Adipocyte (in vitro differentiated cells): ENCODE measurements around the gene MAP2K5.

Experiments used
- DNase-seq: peaks from one replicate; pipeline ENCODE4 v3.0.0-alpha.2; 2015; ENCODE audit warnings: low read depth
- H3K27me3 ChIP-seq: replicated peaks from 2 replicates; pipeline ENCODE4 v1.7.0; 2013; ENCODE audit warnings: mild to moderate bottlenecking, low read length, moderate library complexity; ENCODE audit not compliant: control insufficient read depth, insufficient read depth
- H3K36me3 ChIP-seq: 2 replicates; pipeline ENCODE4 v1.7.0; 2013; ENCODE audit warnings: low read length, mild to moderate bottlenecking, moderate library complexity; ENCODE audit not compliant: control insufficient read depth, insufficient read depth, severe bottlenecking
- H3K4me1 ChIP-seq: 2 replicates; pipeline ENCODE4 v1.7.0; 2013; ENCODE audit warnings: mild to moderate bottlenecking, low read length, moderate library complexity; ENCODE audit not compliant: control insufficient read depth, insufficient read depth
- H3K4me3 ChIP-seq: 2 replicates; pipeline ENCODE4 v1.7.0; 2013; ENCODE audit warnings: mild to moderate bottlenecking, low read length, moderate library complexity
- H3K9ac ChIP-seq: 2 replicates; pipeline ENCODE4 v1.7.0; 2013; ENCODE audit warnings: mild to moderate bottlenecking, low read length, moderate library complexity
- H3K9me3 ChIP-seq: 2 replicates; pipeline ENCODE4 v1.7.0; 2013; ENCODE audit warnings: mild to moderate bottlenecking, low read length, moderate library complexity; ENCODE audit not compliant: control insufficient read depth

MAP2K5 gene

DNA sequence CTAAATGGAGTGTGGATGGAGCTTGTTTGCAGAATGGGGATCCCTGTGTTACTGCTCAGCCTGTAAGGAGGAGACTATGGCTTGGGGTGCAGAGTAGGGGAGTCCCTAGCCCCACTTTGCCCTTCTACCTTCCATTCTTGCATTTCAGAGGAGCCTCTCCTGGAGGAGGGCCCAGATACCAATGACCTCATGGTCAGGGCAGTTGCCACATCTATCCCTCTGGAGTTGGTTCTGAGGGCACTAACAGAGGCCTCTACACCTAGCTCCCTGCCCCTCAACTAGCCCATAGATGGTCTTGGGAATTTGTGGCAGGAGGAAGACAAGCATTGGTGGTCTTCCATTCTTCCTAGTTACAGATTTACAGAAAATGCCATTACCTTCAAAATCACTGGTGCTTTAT is 288.9 kb downstream of the MAP2K5 start:
- Histone ChIP-seq H3K36me3 (no peaks in the 10 kb centered on the region), H3K4me1 (peaks cover 24% of the 10 kb centered on the region), H3K4me3 (no peak overlapping the region), H3K9ac (no peak overlapping the region), H3K9me3 (no peaks in the 10 kb centered on the region), H3K27me3 (peaks cover 82% of the 10 kb centered on the region)
- no peak for DNase-seq

GRCh38 chr15:67832031-67832551 is 289.6 kb downstream of the MAP2K5 start:
- no peak overlapping the region for H3K9ac ChIP-seq
- peak; percentile 33 for DNase-seq
- peaks cover 81% of the 10 kb centered on the region for H3K27me3 ChIP-seq
- no peaks in the 10 kb centered on the region for H3K36me3 ChIP-seq
- H3K4me1 ChIP-seq = peaks cover 24% of the 10 kb centered on the region
- no peaks in the 10 kb centered on the region for H3K9me3 ChIP-seq
- H3K4me3 ChIP-seq = no peak overlapping the region

- no peak for DNase-seq
- peak overlapping the region; percentile 71 for H3K4me3 ChIP-seq
- peaks cover 76% of the 10 kb centered on the region for H3K27me3 ChIP-seq
- no peaks in the 10 kb centered on the region for H3K9me3 ChIP-seq
- no peaks in the 10 kb centered on the region for H3K36me3 ChIP-seq
- H3K9ac ChIP-seq = no peak overlapping the region
- H3K4me1 ChIP-seq = peaks cover 24% of the 10 kb centered on the region
These were observed 290.6 kb downstream of the MAP2K5 start for GRCh38 chr15:67832897-67833709.

DNA sequence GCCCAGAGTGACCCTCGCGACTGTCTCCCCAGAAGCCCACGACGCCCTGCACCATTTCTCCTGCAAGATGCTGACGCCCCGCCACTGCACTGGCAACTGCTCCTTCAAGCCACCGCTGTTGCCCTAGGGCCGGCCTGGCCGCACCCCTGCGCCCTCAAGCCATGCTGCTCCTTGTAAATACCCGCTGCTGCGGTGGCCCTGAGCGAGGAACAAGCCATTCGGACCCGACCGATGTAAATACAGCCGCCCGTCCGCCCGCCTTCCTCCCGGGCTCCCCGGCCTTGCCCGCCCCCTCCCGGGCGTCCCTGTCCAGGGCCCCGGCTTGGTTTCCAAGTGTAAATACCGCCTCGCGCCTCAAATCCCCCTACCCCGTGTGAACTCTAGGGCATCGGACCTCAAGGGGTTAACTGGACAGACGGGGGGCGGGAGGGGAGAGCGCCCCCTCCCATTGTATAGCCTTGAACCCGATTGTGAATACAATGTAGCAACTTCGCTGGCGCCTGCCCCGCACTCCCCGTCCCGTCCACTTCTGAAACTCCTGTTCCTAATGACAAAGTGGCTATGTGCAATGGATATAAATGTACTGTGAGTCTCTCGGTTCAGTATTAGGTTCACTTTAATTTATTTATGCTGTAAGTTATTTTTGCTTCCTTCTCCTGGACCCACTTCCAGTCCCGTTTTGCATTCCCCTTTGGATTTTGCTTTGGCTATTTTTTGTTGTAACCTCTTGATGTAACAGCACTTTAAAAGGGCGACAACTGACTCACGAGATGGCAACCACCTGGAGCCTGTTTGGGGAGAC is 291.4 kb downstream of the MAP2K5 start:
- H3K27me3 ChIP-seq = peaks cover 68% of the 10 kb centered on the region
- no peaks in the 10 kb centered on the region for H3K36me3 ChIP-seq
- H3K9ac ChIP-seq = peak overlapping the region; percentile 10
- H3K4me1 ChIP-seq = peaks cover 28% of the 10 kb centered on the region
- H3K9me3 ChIP-seq = no peaks in the 10 kb centered on the region
- peak overlapping the region; percentile 71 for H3K4me3 ChIP-seq
- peak; percentile 55 for DNase-seq

- Histone ChIP-seq H3K36me3 (no peaks in the 10 kb centered on the region), H3K4me1 (peaks cover 36% of the 10 kb centered on the region), H3K27me3 (peaks cover 63% of the 10 kb centered on the region), H3K4me3 (peak overlapping the region; percentile 35), H3K9me3 (no peaks in the 10 kb centered on the region), H3K9ac (no peak overlapping the region)
- DNase-seq = no peak
These were observed 292.2 kb downstream of the MAP2K5 start for GRCh38 chr15:67834581-67835296.

- Histone ChIP-seq H3K4me1 (peaks cover 36% of the 10 kb centered on the region), H3K27me3 (peaks cover 56% of the 10 kb centered on the region), H3K36me3 (no peaks in the 10 kb centered on the region), H3K9ac (peak overlapping the region; percentile 73), H3K4me3 (peak overlapping the region; percentile 66), H3K9me3 (no peaks in the 10 kb centered on the region)
- no peak for DNase-seq
These were observed 293.0 kb downstream of the MAP2K5 start for GRCh38 chr15:67835297-67836133.

DNA sequence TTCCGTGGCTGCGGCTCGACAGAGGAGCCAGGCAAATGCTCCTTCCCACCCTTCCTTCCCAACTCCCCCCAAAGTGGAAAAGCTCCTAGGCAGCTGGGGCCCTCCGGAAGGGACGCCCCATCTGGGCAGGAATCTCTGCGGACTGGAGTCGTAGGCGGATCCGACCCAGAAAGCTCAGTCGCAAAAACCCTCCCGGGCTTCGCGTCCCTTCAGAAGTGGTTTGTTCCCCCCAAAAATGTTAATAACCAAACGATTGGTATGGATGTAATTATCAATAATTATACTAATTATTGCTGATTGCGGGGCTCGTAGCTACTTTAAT is 293.6 kb downstream of the MAP2K5 start:
- Histone ChIP-seq H3K4me3 (peak overlapping the region; percentile 66), H3K9ac (peak overlapping the region; percentile 73), H3K4me1 (peaks cover 40% of the 10 kb centered on the region), H3K36me3 (no peaks in the 10 kb centered on the region), H3K27me3 (peaks cover 51% of the 10 kb centered on the region), H3K9me3 (no peaks in the 10 kb centered on the region)
- no peak for DNase-seq

DNA sequence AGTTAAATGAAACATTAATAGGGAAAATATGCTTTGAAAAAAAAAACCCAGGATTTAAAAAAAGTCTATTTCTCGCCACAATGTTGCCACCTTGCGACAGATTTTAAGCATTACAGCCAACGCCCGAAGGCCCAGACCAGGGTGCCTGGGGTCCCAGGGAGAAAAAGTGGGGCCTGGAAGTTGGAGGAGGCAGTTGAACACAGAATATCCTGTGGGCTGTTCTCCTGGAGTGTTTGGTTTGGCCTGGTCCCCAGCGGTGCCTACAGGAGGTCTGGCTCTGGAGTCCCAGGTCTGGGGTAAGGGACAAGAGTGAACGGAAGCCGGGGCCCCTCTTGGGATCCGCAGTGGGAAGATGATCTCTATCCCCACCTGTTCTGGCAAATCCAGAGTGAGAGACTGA is 294.0 kb downstream of the MAP2K5 start:
- H3K27me3 ChIP-seq = peaks cover 47% of the 10 kb centered on the region
- H3K4me1 ChIP-seq = peaks cover 42% of the 10 kb centered on the region
- H3K9ac ChIP-seq = peak overlapping the region; percentile 73
- no peaks in the 10 kb centered on the region for H3K36me3 ChIP-seq
- H3K4me3 ChIP-seq = peak overlapping the region; percentile 66
- peak; percentile 84 for DNase-seq
- H3K9me3 ChIP-seq = no peaks in the 10 kb centered on the region

- Histone ChIP-seq H3K4me1 (peaks cover 42% of the 10 kb centered on the region), H3K27me3 (peaks cover 44% of the 10 kb centered on the region), H3K9me3 (no peaks in the 10 kb centered on the region), H3K4me3 (no peak overlapping the region), H3K9ac (no peak overlapping the region), H3K36me3 (no peaks in the 10 kb centered on the region)
- no peak for DNase-seq
These were observed 294.5 kb downstream of the MAP2K5 start for GRCh38 chr15:67836955-67837354.

- H3K4me3 ChIP-seq = peak overlapping the region; percentile 92
- peak overlapping the region; percentile 94 for H3K9ac ChIP-seq
- H3K4me1 ChIP-seq = peaks cover 39% of the 10 kb centered on the region
- H3K27me3 ChIP-seq = peaks cover 25% of the 10 kb centered on the region
- no peaks in the 10 kb centered on the region for H3K36me3 ChIP-seq
- peak; percentile 36 for DNase-seq
- H3K9me3 ChIP-seq = no peaks in the 10 kb centered on the region
These were observed 296.4 kb downstream of the MAP2K5 start for GRCh38 chr15:67838789-67839332.
